Activated CD8-positive, alpha-beta T cell treated with anti-CD3 and anti-CD28 coated beads, Interleukin-2, amount 10 ng/mL, durations not matched to agents 7 days and 5 days (primary cell): ENCODE measurements around the gene CDH13. TPM values are rescaled to one million over a fixed set of nuclear protein-coding genes. Genes with fewer than 3 reads are reported as not detected.

Experiments
- ATAC-seq: fragments of 150-1000 bp; cut with Tn5 transposase; one replicate; pipeline ENCODE4 v1.10.0; 2021; ENCODE audit warnings: moderate library complexity
- CTCF ChIA-PET: fragments of 350-600 bp; sonication (Branson Sonifier 250); formaldehyde crosslinking; loops from one replicate; lab custom pipeline; 2021; ENCODE audit warnings: antibody characterized with exemption; lab: Charles Lee
- POLR2A ChIA-PET: fragments of 350-600 bp; sonication (Branson Sonifier 250); formaldehyde crosslinking; loops from one replicate; lab custom pipeline; 2021; ENCODE audit warnings: antibody characterized with exemption; lab: Charles Lee
- DNase-seq: peaks from one replicate; pipeline ENCODE4 v3.0.0-alpha.2; 2020
- H3K27ac Mint-ChIP-seq: one replicate; pipeline ENCODE4 v1.8.0; 2021; ENCODE audit warnings: mild to moderate bottlenecking, mixed read lengths
- H3K27me3 Mint-ChIP-seq: one replicate; pipeline ENCODE4 v1.8.0; 2021; ENCODE audit warnings: low read depth, mixed read lengths
- H3K36me3 Mint-ChIP-seq: one replicate; pipeline ENCODE4 v1.8.0; 2021; ENCODE audit warnings: low read depth, mixed read lengths
- H3K4me1 Mint-ChIP-seq: one replicate; pipeline ENCODE4 v1.8.0; 2021; ENCODE audit warnings: low read depth, mixed read lengths
- H3K4me3 Mint-ChIP-seq: one replicate; pipeline ENCODE4 v1.8.0; 2021; ENCODE audit warnings: mild to moderate bottlenecking, mixed read lengths
- H3K9me3 Mint-ChIP-seq: one replicate; pipeline ENCODE4 v1.8.0; 2022; ENCODE audit warnings: mixed read lengths; ENCODE audit not compliant: insufficient read depth
- total RNA-seq, 2 experiments: library from RNA; stranded (reverse); gene quantifications; one replicate each; pipeline ENCODE4 v1.2.3, GENCODE V29; 2021

Gene CDH13
- total RNA-seq, 2 experiments from 2014 or later, result not detected

DNA sequence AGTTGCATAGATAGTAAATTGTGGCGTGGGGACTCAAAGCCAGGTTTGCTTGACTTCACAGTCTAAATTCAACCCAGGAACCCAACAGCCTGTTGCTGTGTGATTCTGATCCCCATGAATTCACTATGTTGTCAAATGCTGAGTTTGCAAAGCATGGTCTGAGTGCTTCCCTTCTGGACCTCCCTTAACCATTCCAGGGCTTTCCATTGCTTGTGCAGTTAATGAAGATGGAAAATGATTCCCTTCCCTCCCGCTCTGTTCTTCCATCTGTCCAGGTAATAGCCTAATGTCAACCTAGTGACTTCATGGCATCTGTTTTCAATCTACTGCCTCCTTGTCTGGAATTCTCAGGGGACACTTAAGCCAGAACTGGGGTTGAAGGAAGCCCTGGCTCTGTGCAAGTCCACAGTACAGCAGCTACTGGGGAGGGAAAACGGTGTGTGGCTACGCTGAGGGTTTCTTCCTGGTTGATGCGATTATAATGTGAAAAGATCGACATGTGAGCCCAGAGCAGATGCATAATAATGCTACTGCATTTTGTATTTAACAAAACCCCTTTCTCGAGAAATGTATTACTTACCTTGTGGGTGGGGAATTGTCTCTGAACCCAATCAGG lies 206.7 kb downstream of the CDH13 start:
- Mint-ChIP-seq H3K27ac (no peak overlapping the region), H3K27me3 (peaks cover 9% of the 10 kb centered on the region), H3K4me3 (no peak overlapping the region), H3K9me3 (no peaks in the 10 kb centered on the region), H3K4me1 (no peaks in the 10 kb centered on the region), H3K36me3 (no peaks in the 10 kb centered on the region)
- ChIA-PET POLR2A (no interaction called here), CTCF (no interaction called here)
- DNase-seq (no peak), ATAC-seq (no peak)

DNA sequence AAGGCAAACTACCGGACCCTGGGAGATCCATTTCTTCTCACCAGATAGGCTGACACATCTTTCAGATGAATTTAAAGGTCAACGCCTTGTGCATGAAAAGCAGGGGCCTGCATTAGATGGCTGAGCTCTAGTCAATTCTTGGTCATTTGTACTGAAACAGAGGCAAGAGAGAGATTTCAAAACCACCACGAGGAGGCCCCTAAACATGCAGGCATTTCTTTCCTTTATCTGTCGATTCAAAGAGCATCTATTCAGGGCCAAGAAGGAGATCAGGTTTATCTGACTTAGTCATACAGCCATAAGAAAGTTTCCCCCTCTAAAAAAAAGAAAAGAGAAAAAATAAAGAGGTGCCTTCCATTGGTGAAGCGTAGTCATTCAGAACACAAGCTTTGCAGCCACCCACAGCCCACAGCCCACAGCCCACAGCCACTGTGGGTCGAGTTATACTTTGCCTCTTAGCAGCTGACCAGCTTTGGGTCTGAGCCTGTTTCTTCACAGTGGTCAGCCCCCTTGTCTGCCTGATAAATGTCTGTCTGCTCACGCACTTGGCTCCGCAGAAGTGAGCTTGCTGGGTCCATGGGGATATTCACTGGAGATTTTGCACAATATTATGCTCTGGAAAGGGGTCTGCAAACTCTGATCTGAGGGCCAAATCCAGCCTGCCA lies 207.5 kb downstream of the CDH13 start:
- DNase-seq, result no peak
- no peak for ATAC-seq
- ChIA-PET CTCF (no interaction called here), POLR2A (interaction anchor here (1.1 kb wide), 1 partner anchor 27 kb away, joined by 3 read pairs; no protein-coding TSS in a partner anchor)
- no peak overlapping the region for H3K4me3 Mint-ChIP-seq
- H3K4me1 Mint-ChIP-seq, result no peaks in the 10 kb centered on the region
- no peak overlapping the region for H3K27ac Mint-ChIP-seq
- H3K9me3 Mint-ChIP-seq, result no peaks in the 10 kb centered on the region
- H3K27me3 Mint-ChIP-seq, result peaks cover 7% of the 10 kb centered on the region
- no peaks in the 10 kb centered on the region for H3K36me3 Mint-ChIP-seq

- no peaks in the 10 kb centered on the region for H3K9me3 Mint-ChIP-seq
- no peaks in the 10 kb centered on the region for H3K36me3 Mint-ChIP-seq
- POLR2A ChIA-PET, result interaction anchor here (1.1 kb wide), 1 partner anchor 28 kb away, joined by 3 read pairs; no protein-coding TSS in a partner anchor
- no peak overlapping the region for H3K4me3 Mint-ChIP-seq
- H3K27me3 Mint-ChIP-seq, result peaks cover 3% of the 10 kb centered on the region
- H3K4me1 Mint-ChIP-seq, result no peaks in the 10 kb centered on the region
- ATAC-seq (no peak), DNase-seq (no peak)
- H3K27ac Mint-ChIP-seq, result no peak overlapping the region
- CTCF ChIA-PET, result no interaction called here
Measured at GRCh38 chr16:82835487-82836155, 208.9 kb downstream of the CDH13 start.

- ChIA-PET CTCF (interaction anchor here (1.5 kb wide), 1 partner anchor 201 kb away, joined by 4 read pairs; no protein-coding TSS in a partner anchor), POLR2A (no interaction called here)
- DNase-seq, result no peak
- Mint-ChIP-seq H3K27me3 (peaks cover 3% of the 10 kb centered on the region), H3K27ac (no peak overlapping the region), H3K4me3 (no peak overlapping the region), H3K9me3 (no peaks in the 10 kb centered on the region), H3K36me3 (no peaks in the 10 kb centered on the region), H3K4me1 (no peaks in the 10 kb centered on the region)
- no peak for ATAC-seq
Measured at GRCh38 chr16:82841108-82841507, 214.3 kb downstream of the CDH13 start.

DNA sequence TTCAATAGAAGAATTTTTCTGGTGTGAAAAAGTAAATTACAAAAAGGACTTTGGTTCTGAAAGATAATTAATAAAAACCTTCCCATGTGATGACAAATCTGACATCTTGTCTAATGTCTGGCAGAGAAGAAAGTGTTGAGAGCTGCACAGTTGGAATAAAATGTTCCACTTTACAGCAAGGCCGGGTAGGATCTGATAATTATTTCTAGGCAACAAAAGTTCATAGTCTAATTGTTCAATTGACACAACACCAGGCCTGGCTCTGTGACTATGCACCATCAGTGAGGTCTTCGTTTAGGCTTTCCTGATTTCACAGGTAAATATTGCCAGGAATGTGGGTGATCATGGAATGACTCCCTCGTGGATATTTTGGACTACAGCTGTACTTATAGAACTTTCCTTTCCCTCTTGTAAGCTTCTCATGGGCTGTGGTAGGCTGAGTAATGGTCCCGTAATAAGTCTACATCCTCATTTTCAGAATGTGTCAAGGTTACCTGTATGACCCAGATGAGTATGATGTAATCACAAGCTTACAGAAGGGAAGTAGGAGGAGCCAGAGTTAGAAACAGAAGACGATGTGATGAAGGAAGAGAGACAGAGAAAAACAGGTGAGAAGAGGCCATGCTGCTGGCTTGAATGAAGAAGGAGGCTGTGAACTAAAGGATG lies 217.0 kb downstream of the CDH13 start:
- ATAC-seq, result no peak
- Mint-ChIP-seq H3K27me3 (peaks cover 7% of the 10 kb centered on the region), H3K27ac (no peak overlapping the region), H3K36me3 (no peaks in the 10 kb centered on the region), H3K9me3 (no peaks in the 10 kb centered on the region), H3K4me3 (no peak overlapping the region), H3K4me1 (no peaks in the 10 kb centered on the region)
- DNase-seq, result no peak
- CTCF ChIA-PET, result no interaction called here
- POLR2A ChIA-PET, result no interaction called here

- DNase-seq, result no peak
- ChIA-PET POLR2A (no interaction called here), CTCF (no interaction called here)
- Mint-ChIP-seq H3K9me3 (no peaks in the 10 kb centered on the region), H3K4me1 (no peaks in the 10 kb centered on the region), H3K36me3 (no peaks in the 10 kb centered on the region), H3K4me3 (no peak overlapping the region), H3K27ac (no peak overlapping the region), H3K27me3 (peaks cover 7% of the 10 kb centered on the region)
- ATAC-seq, result no peak
Measured at GRCh38 chr16:82845116-82845515, 218.3 kb downstream of the CDH13 start.

GRCh38 chr16:82846806-82847205 lies 220.0 kb downstream of the CDH13 start:
- DNase-seq (no peak), ATAC-seq (no peak)
- H3K27ac Mint-ChIP-seq, result no peak overlapping the region
- no peak overlapping the region for H3K4me3 Mint-ChIP-seq
- H3K27me3 Mint-ChIP-seq, result peaks cover 7% of the 10 kb centered on the region
- no peaks in the 10 kb centered on the region for H3K9me3 Mint-ChIP-seq
- H3K36me3 Mint-ChIP-seq, result no peaks in the 10 kb centered on the region
- ChIA-PET CTCF (no interaction called here), POLR2A (no interaction called here)
- no peaks in the 10 kb centered on the region for H3K4me1 Mint-ChIP-seq

- Mint-ChIP-seq H3K27ac (no peak overlapping the region), H3K4me3 (no peak overlapping the region), H3K27me3 (peaks cover 6% of the 10 kb centered on the region), H3K36me3 (no peaks in the 10 kb centered on the region), H3K9me3 (no peaks in the 10 kb centered on the region), H3K4me1 (no peaks in the 10 kb centered on the region)
- POLR2A ChIA-PET, result no interaction called here
- DNase-seq (no peak), ATAC-seq (no peak)
- CTCF ChIA-PET, result interaction anchor here (0.5 kb wide), 1 partner anchor 155 kb away, joined by 3 read pairs; no protein-coding TSS in a partner anchor
Measured at GRCh38 chr16:82848013-82848412, 221.2 kb downstream of the CDH13 start.

DNA sequence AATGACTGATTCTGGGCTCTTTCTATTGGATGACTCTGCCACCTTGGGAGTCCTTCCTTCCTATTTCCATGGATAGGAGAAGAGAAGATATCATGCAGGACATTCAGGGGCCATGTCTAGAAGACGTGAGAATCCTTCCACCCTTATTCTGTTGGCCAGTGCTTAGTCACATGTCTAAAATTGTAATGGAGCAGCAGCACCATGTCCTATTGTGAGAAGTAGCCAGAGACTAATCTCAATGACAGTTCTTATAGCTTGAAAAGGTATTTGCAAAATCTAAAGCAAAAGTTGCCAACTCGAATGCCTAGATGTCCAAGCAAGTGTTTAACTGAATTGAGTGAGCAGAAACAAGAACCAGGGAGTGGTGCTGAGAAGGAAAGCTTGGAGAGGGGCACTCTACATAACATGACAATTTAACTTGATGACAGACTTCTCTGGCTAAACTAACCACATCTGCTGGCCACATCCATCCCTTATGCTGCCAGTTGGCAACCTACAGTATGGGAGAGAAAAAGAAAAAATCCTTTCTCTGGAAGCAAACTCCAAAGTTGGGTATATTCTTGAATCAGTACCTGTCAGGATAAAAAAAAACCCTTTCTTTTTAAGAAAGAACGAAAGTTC lies 225.7 kb downstream of the CDH13 start:
- DNase-seq (no peak), ATAC-seq (no peak)
- no peak overlapping the region for H3K27ac Mint-ChIP-seq
- H3K4me3 Mint-ChIP-seq, result no peak overlapping the region
- no peaks in the 10 kb centered on the region for H3K9me3 Mint-ChIP-seq
- peaks cover 6% of the 10 kb centered on the region for H3K27me3 Mint-ChIP-seq
- H3K36me3 Mint-ChIP-seq, result no peaks in the 10 kb centered on the region
- no peaks in the 10 kb centered on the region for H3K4me1 Mint-ChIP-seq
- CTCF ChIA-PET, result no interaction called here
- POLR2A ChIA-PET, result no interaction called here

GRCh38 chr16:82855471-82855870 lies 228.7 kb downstream of the CDH13 start:
- no peak overlapping the region for H3K27ac Mint-ChIP-seq
- H3K27me3 Mint-ChIP-seq, result peaks cover 2% of the 10 kb centered on the region
- ATAC-seq (no peak), DNase-seq (no peak)
- peaks cover 7% of the 10 kb centered on the region for H3K9me3 Mint-ChIP-seq
- no peaks in the 10 kb centered on the region for H3K36me3 Mint-ChIP-seq
- H3K4me3 Mint-ChIP-seq, result no peak overlapping the region
- no peaks in the 10 kb centered on the region for H3K4me1 Mint-ChIP-seq
- ChIA-PET POLR2A (no interaction called here), CTCF (no interaction called here)

DNA sequence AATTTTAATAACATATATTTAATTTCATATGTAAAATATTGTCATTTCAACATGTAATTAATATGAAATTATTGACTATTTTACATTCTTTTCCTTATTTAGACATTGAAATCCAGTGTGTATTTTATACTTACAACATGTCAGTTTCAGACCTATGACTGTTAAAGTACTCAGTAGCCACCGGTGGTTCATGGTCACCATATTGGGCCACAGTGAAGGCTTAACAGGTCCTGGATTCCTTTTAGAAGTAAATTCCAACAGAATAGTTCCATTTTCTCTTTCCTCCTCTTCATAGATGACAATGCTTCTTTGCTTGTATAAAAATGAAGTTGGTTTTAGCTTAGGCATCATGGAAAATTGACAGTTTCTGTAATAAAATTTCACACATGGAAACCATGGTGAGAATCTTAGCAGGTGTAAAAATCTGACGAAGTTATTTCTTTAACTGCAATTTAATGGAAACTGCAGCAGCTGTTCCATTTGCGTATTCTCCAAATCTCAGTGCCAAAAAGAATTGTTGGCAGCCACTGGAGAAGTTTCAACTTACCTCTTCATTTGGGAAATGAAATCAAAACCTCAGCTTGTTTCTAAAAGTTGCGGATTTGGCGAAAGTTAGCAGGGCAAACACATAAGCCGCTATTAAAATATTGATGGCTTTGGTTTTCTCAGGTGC lies 231.1 kb downstream of the CDH13 start:
- Mint-ChIP-seq H3K36me3 (no peaks in the 10 kb centered on the region), H3K4me1 (no peaks in the 10 kb centered on the region), H3K4me3 (no peak overlapping the region), H3K27ac (no peak overlapping the region), H3K27me3 (peaks cover 2% of the 10 kb centered on the region), H3K9me3 (peaks cover 7% of the 10 kb centered on the region)
- DNase-seq, result no peak
- ATAC-seq, result no peak
- ChIA-PET CTCF (no interaction called here), POLR2A (no interaction called here)
